ENCODE results near the gene MCM3AP.
"Not testable (repeated sequence)": the region's sequence is repeated elsewhere in the genome, so short reads cannot be mapped to it uniquely, and the experiment has no call there.

Gene MCM3AP

DNA sequence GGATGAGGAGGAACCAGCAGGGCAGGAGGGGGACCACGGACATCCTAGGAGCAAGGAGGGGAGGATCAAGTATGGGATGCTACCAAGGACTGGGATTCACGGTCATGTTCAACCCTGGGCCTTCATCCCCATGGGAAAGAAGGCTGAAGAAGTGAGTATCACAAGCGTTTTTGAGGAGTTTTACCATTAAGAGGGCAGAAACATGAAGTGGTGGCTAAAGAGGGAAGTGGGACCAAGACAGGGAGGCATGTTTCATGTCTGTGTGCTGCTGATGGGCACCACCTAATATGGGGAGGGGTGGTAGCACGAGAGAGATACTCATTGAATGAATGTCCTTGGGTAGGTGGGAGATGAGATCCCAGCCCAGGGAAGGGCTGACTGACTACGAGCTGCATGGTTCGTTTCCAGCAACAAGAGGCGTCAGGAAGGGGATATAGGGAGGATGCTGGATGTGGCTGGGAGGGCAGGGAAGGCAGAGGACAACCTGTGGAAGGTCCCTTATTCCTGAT, 45.5 kb downstream of the MCM3AP start:
- no peak for DNase-seq

DNA sequence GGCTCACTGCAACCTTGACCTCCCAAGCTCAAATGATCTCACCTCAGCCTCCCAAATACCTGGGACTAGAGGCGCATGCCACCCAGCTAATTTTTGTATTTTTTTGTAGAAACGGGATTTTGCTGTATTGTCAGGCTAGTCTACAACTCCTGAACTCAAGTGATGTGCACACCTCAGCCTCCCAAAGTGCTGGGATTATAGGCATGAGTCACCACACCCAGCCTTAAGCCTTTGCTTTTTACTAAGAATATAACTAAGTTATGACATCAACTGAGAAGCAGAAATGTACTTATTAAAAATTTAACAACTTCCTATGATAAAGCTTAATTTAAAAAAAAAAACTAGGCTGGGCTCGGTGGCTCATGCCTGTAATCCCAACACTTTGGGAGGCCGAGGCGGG, 47.9 kb downstream of the MCM3AP start:
- DNase-seq, result no peak

DNA sequence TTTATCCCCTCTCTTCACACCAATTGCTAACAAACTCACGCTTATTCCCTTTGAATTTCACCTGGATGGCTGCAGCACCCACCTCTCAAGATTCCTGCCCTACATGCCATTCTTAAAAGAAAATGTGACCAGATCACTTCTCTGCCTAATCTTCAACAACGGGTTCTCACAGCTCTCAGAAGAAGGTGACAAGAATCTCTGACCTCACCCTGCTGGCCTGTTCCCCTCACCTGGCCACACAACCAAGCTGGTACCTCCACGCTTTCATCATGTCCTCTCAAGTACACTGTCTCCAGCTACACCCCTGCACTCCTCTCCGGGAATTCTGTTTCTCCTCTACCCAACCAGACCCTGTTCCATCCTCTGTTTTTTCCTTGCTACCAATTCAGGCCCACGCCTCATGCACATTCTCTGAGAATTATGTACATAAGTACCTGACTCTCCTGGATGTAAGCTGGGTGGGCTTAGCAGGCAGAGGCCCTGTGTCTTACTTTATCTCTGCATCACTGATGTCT, 50.9 kb downstream of the MCM3AP start:
- no peak for DNase-seq

DNA sequence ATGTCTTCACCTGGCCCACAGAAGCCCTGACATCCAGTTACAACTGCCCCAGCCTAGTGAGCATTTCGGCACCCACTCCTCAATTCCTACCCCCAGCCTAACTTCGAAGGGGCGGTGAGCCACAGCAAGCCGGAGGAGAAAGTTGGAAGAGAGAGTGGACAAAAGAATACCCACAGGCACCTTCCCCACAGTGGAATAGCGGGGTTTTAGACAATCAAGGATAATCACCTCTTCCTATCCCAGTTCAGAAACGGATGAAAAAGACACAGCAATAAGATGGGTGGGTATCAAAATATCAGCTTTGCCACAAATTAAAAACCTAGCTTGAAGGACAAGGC, 55.5 kb downstream of the MCM3AP start:
- no peak for DNase-seq

DNA sequence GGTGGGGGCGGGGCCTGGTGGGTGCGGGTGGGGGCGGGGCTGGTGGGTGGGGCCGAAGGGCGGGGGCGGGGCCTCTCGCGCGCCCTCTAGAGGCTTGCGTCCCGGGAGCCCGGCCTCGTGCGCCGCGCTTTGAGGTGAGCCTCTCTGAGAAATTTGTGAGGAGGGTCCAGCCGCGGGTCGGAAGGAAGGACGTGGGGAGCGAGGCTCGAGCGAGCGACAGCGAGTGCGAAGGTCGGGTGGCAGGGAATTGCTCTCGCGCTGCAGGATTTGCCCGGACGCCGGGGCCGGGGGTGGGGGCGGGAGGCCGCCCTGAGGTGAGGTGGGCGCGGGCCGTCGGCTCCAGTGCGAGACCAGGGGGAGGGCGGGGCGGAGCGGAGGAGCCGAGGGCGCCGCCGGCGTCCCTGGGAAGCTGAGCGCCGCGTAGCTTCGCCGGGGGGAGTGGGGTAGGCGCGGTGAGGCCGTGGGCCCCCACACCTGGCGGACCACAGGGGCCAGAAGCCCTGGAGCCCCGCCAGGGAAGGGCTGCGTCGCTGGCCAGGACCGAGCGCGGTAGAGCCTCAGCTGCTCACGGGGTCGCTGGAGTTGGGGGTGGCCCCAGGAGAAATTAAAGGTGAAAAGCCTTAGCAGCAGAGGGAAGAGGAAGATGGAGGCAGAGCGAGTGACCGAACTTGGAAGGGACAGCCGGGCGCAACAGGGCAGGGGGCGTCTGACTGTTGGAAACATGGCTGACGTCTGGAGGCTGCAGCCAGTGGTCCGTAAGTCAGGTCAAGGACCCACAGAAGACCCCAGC, 56.1 kb downstream of the MCM3AP start:
- DNase-seq, result no peak

DNA sequence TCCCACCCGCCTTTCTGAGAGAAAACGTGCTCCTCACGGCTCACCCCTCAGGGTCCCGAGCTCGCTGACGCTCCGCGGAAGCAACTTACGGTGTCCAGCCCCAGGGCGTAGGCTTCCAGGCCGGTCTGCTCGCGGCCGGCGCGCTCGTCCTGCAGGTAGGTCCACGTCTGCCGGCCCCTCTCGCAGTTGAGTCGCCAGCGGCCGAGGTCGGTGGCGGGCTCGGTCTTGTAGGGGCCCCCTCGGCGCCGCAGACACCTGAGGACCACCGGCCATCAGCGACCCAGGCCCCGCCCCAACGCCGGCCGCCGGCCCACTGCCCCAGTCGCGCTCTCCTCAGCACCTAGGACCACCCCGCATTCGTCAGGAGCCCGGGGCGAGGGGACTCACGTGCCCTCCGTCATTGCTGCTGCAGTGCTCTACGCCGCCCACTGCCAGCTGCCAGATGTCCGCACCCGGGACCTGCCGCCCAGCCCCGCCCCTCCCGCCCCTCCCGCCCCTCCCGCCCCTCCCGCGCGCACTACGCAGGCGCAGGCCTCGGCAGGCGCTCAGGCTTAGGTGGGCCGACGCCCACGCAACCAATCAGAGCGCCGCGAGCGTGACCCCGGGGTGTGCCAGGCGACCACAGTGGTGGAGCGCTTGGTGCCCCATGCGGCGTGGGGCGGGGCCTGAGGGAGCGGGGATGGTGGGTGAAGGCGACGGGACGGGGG, 56.9 kb downstream of the MCM3AP start, which contains the start of gene LSS:
Gene LSS (minus strand): TSS at position 430 of the 707 bp plus-strand sequence. CDS start 29 bp downstream, at position 401.
- peak; percentile 92 to 95 for DNase-seq

DNA sequence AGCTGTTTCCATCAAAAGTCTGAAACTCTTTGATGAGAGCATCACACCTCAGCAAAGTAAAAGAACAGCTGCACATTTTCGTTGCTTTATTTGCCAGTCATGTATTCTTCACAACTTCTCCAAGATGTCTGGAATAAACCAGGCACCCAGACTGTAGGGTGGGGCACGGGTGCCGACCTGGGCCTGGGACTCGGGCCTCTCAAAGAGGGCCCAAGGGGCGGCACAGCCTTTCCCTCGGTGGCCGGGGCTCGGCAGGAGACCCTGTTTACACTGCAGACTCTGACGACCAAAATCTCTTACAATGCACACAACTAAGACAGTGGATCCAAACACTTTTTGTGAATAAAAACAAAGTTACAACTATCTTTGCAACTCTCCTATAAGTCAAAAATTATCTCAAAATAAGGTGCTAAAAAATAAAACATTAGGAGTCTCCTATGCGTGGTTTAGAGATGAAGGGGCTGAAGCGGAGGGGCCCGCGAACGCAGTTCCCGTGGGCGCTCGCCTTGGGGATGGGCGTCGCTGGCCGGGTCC, 57.5 kb downstream of the MCM3AP start:
- DNase-seq, result no peak

DNA sequence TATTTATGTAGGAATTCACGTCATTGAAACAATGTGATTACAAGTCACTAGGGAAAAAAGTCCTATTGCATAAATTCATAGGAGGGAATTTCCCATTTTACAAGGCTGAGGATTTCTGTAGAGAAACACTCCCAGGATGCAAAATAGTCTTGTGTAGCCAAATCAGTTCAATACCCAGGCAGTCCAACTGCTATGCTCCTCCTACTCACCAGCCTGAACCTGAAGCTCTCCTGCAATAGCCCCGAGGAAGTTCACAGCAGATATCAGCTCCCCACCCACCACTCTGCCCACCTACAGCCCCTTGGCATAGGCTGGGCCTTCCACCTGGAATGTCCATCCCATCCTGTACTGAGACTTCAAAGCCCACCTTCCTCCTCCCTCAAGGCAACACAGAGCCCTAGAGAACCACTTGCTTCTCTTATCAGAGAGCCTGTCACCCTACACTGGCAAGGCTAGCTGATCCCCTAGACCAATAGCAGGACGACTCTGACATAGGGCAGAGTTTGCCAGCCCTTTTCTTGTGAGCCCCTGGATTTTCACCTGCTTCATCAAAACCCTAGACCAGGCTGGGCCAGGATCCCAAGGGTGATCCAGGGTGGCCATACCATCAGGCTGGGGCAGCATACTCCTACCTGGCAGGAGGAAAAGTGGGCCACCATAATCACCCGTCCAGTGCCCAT, 58.4 kb downstream of the MCM3AP start:
- DNase-seq, result peak; percentile 91 to 97

DNA sequence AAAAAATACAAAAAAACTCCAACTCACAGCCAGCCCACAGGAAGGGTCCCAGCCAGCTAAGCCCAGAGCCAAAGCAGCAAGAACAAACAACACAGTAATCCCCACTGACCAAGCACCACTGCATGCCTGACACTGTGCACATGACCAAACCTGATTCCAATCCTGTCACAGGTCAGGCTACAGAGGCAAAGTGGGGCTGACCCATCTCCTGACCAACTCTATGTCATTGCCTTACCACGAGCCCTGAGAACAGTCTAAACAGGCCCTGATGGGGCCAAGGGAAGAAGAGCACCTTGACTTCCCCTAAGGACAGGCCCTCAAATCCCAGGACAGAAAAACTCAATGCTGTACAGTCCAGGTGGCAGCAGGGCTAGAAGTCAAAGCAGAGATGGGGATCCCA, 59.3 kb downstream of the MCM3AP start:
- DNase-seq, result peak in 1 of 2 donors; percentile 60

DNA sequence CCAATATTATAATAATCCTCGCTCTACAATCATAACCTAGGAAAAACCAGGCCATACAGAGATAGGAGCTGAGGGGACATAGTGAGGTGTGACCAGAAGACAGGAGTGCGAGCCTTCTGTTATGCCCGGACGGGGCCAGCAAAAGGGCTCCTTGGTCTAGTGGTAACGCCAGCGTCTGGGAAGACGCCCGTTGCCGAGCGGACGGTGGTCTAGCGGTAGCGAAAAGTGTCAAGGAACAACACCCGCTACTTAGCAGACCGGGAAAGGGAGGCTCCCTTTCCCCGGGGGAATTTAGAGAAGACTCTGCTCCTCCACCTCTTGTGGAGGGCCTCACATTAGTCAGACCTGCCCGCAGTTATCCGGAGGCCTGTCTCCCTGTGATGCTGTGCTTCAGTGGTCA, 61.8 kb downstream of the MCM3AP start:
- DNase-seq, result not testable (repeated sequence)

DNA sequence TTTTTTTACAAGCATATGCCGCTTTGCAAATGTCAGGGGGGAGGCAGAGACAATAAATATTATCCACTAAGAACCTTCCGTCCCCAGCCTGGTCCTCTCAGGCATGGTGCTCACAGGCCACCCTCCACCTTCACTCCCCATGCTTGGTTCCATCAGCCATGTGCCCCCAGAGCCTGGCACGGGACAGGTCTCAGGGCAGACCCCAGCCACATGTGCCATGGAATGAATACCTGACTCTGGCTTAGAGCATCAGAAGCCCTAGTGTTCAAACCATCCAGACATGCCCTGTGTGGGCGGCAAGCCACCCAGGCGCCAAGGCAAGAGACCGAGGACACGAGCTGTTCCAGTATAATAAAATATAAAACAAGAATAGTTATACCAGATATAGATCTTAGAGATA, 62.2 kb downstream of the MCM3AP start:
- DNase-seq, result no peak

DNA sequence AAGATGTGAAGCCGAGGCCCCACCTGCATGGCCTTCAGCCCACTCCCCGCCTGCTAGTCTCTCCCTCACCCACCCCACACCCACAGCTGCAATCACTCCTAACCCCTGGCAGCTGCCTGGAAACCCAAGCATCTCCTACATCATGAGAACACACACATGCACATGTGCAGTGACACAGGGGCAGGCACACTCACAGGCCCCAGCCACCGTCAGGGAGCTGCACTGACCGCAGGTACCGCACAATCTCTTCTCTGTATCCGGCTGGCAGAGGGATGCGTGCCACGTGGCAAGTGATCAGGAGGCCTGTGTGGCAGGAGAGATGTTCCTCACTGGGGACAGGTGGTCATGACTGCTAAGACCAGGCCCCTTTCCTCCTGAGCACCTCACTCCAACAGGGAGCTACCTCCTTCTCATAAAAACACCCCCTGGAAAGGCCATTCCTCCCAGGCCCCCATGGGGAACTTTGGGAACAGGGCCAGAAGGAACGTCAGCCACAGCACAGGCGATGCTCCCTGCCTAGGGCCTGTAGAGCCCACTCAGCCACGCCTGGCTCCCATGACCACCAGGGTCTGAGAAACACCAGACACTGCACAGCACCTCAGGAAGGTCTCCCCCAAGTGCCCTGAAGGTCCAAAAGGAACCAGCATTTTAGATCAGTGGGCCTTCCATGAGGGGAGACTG, 62.8 kb downstream of the MCM3AP start:
- no peak for DNase-seq

DNA sequence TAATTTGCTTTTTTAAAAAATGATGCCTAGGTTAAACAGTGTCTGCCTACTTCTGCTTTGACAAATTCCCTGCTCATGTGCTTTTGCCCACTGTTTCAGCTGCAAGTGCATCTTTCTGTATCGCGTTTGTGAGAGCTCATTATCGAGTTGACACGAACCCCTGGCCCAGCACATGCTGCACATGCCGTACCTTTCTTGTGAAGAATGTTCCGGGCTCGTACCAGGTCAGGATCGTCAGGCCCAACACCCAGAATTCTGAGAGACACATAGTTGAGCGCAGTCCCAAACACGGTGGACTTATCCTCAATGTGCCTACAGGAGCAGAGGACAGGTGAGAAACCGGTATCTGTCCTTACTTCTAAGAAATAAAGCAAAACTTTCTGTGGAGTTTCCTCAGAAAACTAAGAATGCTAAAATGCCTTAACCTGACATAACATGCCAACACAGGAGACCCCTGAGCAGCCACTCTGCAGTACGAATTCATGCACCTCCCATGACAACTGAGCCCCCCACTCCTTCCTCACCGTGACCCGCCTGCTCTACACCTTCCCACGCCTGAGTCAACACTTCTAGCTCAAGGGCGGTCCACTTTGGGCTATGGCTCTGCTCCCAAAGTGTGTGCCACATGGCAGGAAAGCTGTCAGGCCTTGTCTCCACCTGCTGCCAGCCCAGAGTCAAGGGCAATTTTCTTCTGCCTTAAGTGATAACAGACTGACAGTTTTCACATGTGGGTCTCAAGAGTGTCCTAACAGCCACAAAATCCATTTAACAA, 63.6 kb downstream of the MCM3AP start:
- DNase-seq, result no peak

DNA sequence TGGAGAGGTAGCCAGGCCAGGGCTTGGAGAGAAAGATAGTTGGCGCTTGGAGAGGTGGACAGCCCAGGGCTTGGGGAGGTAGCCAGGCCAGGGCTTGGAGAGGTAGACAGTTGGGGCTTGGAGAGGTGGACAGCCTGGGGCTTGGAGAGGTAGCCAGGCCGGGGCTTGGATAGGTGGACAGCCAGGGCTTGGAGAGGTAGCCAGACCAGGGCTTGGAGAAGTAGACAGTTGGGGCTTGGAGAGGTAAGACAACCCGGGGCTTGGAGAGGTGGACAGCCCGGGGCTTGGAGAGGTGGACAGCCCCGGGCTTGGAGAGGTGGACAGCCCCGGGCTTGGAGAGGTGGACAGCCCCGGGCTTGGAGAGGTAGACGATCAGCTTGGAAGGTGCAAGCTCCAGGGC, 64.6 kb downstream of the MCM3AP start:
- DNase-seq, result no peak

DNA sequence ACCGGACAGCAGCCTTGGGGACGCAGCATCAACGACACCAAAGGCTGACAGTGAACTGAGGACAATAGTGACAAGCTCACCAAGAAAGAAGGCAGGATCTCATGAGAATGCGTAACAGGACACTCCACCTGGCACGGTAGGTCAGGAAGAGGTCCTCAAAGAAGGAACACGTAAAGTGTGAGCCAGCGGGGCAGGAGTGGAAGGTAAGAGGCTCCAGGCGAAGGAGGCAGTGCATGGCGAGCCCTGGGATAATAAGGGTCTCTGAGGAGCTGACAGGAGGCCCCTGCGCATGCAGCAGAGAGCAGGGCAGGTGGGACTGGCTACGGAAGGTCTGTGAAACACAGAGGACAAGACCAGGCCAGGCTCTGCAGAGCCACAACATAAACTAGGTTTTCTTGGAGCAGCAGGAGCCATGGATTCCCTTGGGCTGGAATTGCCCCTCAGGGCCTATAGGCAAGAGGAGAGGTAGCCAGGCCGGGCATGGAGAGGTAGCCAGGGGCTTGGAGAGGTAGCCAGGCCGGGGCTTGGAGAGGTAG, 65.1 kb downstream of the MCM3AP start:
- no peak for DNase-seq

DNA sequence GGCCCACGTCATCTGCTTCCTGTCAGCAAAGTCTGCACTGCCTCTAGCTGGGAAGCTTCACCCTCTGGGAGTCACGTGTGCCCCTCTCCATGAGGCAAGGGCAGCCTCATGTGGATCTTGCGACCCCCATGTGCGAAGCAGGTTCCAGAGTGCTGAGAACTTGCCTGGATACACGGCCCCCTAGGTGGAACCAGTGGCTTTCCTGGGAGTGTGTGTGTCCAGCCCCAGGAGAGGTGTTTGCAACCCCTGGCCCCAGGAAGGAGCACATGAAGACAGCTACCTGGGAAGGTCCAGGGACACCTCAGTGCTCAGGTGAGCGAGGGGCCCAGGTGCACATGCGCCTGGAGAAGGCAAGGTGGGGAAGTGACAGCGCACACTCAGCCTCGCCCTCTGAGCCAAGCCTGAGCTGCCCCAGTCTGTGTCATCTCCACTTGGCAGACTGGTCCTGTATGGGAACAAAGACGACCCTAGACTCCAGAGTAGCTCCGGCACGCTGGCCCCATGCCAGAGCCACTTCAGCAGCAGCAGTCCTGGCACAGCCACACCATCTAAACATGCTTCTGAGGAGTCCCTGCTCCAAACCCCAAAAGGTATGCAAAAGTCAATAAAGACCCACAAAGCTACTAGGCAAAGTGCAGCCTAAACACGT, 65.7 kb downstream of the MCM3AP start:
- no peak for DNase-seq

DNA sequence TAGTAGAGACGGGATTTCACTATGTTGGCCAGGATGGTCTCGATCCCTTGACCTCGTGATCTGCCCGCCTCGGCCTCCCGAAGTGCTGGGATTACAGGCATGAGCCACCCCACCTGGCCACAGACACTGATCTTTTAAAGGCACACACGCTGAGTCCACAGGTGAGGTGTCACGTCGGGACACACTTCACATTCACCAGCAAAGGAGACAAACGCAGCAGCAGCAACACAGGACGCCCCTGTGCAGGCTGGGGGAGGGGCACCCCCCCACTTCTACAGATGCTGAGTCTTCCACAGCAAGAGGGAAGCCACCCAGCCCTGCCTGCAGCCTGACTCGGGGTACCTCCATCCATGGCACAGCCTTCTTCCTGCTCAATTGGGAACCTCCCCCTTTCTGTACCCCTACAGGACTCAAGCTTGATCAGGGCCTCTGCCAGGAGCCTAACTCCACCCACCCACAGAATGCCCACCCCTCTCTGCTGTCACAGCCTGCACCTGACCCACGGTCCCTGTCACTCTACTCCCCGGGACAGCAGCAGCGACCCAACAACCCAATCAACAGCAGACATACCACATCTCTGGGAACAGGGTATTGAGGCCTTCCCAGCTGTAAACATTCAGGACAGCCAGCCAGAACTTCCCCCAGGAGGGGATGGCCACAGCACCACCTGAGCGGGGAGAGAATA, 66.4 kb downstream of the MCM3AP start:
- no peak for DNase-seq

DNA sequence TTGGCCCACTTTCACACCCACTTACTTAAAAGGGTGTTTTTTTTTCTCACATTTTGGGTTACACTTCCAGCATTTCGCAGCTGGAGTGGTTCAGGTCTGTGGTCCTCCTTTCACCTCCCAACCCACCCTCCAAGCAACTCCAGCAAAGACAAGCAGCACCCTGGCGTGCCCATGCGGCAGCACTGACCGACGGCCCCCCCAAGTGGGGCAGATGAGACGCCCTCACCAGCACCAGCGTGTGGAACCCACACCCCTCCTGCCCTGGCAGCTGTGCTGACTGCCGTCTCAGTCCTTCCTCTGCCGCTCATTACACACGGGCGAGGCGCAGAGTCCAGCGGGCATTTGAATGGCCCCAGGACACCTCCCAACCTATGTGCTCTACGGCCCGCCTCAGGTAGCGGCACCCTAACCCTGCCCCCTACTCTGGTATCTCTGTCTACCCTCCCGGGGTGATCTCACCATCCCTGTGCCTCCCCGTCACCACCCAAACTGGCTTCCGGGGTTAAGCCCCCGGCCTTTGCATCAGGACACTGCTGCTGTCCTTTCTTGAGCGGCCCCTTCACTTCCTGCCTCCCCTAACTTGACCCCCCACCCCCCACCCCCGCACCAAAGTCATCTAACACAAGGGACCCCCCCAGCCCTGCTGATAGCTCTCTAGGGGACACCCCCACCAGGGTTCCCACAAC, 67.8 kb downstream of the MCM3AP start:
- no peak for DNase-seq

DNA sequence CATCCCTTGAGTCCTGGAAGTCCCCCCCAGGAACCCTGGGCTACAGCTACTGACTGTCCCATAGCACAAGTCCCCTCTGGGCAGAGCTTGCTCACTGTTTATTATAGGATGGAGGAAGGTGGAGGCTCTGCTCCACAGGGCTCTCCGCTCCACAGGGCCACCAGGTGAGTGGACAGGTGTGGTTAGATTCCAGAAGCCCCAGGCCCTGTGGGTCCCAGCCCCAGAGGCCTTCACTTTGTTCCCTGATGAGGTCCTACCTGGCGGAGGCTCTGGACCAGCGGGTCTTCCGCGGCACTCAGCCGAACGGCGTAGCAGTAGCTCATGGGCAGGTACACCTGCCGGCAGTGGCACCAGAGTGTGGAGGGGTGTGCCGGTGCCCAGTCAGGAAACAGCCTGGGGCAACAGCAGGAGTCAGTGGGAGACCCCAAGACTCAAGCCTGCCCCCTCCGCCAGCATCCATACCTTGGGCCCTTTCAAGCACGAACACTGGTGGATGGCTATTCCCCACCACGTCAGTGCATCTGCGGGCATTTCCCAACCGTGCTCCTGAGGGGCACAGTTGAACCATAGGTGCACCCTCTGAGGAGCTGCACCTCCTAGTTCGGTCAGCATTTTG, 69.2 kb downstream of the MCM3AP start:
- DNase-seq, result no peak

Data from inflammatory macrophage treated with lipopolysaccharide for 1 hour (primary cell).